Peyer's patch (tissue), 4 donors: ENCODE data around the gene FOXF1. TPM values are rescaled to one million over a fixed set of nuclear protein-coding genes. Genes with fewer than 3 reads are reported as not detected.

Experiments
- DNase-seq, 3 donors: peaks; one replicate each; pipeline ENCODE4 v3.0.0-alpha.2; 2017 to 2019
- H3K27ac ChIP-seq, 4 donors: fragments of 200-600 bp; sonication (generic); one replicate each; pipeline ENCODE4 v1.5.1; 2016 to 2019
- H3K27me3 ChIP-seq, 2 donors: fragments of 200-600 bp; sonication (generic); one replicate each; pipeline ENCODE4 v1.5.1; 2019
- H3K36me3 ChIP-seq, 3 donors: fragments of 200-600 bp; sonication (generic); one replicate each; pipeline ENCODE4 v1.5.1; 2016 to 2019
- H3K4me1 ChIP-seq, 4 donors: fragments of 200-600 bp; sonication (generic); one replicate each; pipeline ENCODE4 v1.5.1; 2016 to 2019
- H3K4me3 ChIP-seq, 4 donors: fragments of 200-600 bp; sonication (generic); 1 replicate in 3 of 4; 2 replicates in 1 of 4; pipeline ENCODE4 v1.5.1; 2016 to 2019; ENCODE audit warnings: mild to moderate bottlenecking in 1 of 4
- H3K9me3 ChIP-seq, 4 donors: fragments of 200-600 bp; sonication (generic); one replicate each; pipeline ENCODE4 v1.5.1; 2016 to 2019; ENCODE audit warnings: mild to moderate bottlenecking in 1 of 4
- POLR2A ChIP-seq, 2 donors: fragments of 450-650 bp; IDR thresholded peaks; one replicate each; pipeline ENCODE4 v1.5.1; 2017; ENCODE audit warnings: antibody characterized with exemption in 2 of 2, mild to moderate bottlenecking in 2 of 2, moderate library complexity in 2 of 2
- total RNA-seq, 4 donors: library from RNA; depleted of rRNA; stranded (reverse); fragments of >200 nt; gene quantifications; one replicate each; pipeline ENCODE4 v1.1.0, GENCODE V29; 2016
- TF ChIP-seq, protein P1 (sequence below), 6 experiments: fragments of 450-650 bp in 4 of 6; fragments of 200-600 bp in 2 of 6; sonication (generic) in 1 of 6; IDR thresholded peaks; one replicate each; pipeline ENCODE4 v1.5.1; 2017 to 2019; ENCODE audit warnings: antibody characterized with exemption in 6 of 6, mild to moderate bottlenecking in 3 of 6, moderate library complexity in 1 of 6

FOXF1 gene
- 10 to 100 TPM in 2 of 4 donors, 1 to 10 TPM in 2; 4.4 to 36.3 (median 9.0) TPM for total RNA-seq

GRCh38 chr16:86510465-86511261 is at the start of gene FOXF1:
Gene FOXF1, plus strand, starts transcription at chr16:86510527. Its CDS starts 43 bp downstream, at chr16:86510570.
- H3K4me1 ChIP-seq, result peaks cover 0 to 19% (median 9%) of the 10 kb centered on the region in 4 donors
- H3K9me3 ChIP-seq, result no peaks in the 10 kb centered on the region
- DNase-seq, result no peak
- TF ChIP-seq, protein P1, sequence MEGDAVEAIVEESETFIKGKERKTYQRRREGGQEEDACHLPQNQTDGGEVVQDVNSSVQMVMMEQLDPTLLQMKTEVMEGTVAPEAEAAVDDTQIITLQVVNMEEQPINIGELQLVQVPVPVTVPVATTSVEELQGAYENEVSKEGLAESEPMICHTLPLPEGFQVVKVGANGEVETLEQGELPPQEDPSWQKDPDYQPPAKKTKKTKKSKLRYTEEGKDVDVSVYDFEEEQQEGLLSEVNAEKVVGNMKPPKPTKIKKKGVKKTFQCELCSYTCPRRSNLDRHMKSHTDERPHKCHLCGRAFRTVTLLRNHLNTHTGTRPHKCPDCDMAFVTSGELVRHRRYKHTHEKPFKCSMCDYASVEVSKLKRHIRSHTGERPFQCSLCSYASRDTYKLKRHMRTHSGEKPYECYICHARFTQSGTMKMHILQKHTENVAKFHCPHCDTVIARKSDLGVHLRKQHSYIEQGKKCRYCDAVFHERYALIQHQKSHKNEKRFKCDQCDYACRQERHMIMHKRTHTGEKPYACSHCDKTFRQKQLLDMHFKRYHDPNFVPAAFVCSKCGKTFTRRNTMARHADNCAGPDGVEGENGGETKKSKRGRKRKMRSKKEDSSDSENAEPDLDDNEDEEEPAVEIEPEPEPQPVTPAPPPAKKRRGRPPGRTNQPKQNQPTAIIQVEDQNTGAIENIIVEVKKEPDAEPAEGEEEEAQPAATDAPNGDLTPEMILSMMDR (IDR thresholded peaks at IDR 0.05), result no peak
- TF ChIP-seq POLR2A (IDR thresholded peaks at IDR 0.05), result peak in 1 of 2 donors; percentile 37
- H3K27ac ChIP-seq, result peak within 1 kb of the TSS; percentile 70 to 99 (median 86)
- peaks cover 0 to 4% (median 0%) of the 10 kb centered on the region in 3 donors for H3K36me3 ChIP-seq
- peak within 1 kb of the TSS; percentile 42 to 63 (median 60) for H3K4me3 ChIP-seq
- peaks cover 0 to 5% of the 10 kb centered on the region in 2 donors for H3K27me3 ChIP-seq

- Histone ChIP-seq H3K27me3 (no peaks in the 10 kb centered on the region), H3K9me3 (peaks cover 0 to 6% (median 0%) of the 10 kb centered on the region in 4 donors), H3K36me3 (no peaks in the 10 kb centered on the region), H3K4me3 (no peak overlapping the region), H3K4me1 (no peaks in the 10 kb centered on the region), H3K27ac (peak overlapping the region in 2 of 4 donors; percentile 13 to 74)
- no peak for TF ChIP-seq POLR2A (IDR thresholded peaks at IDR 0.05)
- TF ChIP-seq, protein P1 (IDR thresholded peaks at IDR 0.05), result no peak
- DNase-seq, result no peak
Measured at GRCh38 chr16:86461037-86461436, 49.3 kb upstream of the FOXF1 start.

- TF ChIP-seq, protein P1 (IDR thresholded peaks at IDR 0.05), result no peak
- no peak for TF ChIP-seq POLR2A (IDR thresholded peaks at IDR 0.05)
- Histone ChIP-seq H3K27ac (peak overlapping the region; percentile 2 to 74 (median 35)), H3K36me3 (no peaks in the 10 kb centered on the region), H3K4me1 (no peaks in the 10 kb centered on the region), H3K4me3 (no peak overlapping the region), H3K27me3 (no peaks in the 10 kb centered on the region), H3K9me3 (peaks cover 0 to 6% (median 0%) of the 10 kb centered on the region in 4 donors)
- DNase-seq, result peak in 1 of 3 donors; percentile 52
Measured at GRCh38 chr16:86462334-86463084, 47.8 kb upstream of the FOXF1 start.

DNA sequence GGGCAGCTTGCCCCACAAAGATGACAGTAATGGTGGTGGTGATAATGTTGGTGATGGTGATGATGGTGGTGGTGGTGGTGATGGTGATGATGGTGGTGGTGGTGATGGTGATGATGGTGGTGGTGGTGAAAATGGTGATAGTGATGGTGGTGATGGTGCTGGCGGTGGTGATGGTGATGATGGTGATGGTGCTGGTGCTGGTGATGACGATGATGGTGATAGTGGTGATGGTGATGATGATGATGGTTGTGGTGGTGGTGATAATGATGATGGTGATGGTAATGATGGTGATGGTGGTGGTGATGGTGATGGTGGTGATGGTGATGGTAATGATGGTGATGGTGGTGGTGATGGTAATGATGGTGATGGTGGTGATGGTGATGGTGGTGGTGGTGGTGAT is 46.3 kb upstream of the FOXF1 start:
- Histone ChIP-seq H3K4me3 (no peak overlapping the region), H3K27ac (peak overlapping the region in 1 of 4 donors; percentile 18), H3K9me3 (peaks cover 0 to 6% (median 0%) of the 10 kb centered on the region in 4 donors), H3K36me3 (no peaks in the 10 kb centered on the region), H3K4me1 (no peaks in the 10 kb centered on the region), H3K27me3 (no peaks in the 10 kb centered on the region)
- TF ChIP-seq POLR2A (IDR thresholded peaks at IDR 0.05), result no peak
- TF ChIP-seq, protein P1 (IDR thresholded peaks at IDR 0.05), result no peak
- DNase-seq, result no peak

- H3K36me3 ChIP-seq, result no peaks in the 10 kb centered on the region
- no peak for DNase-seq
- no peaks in the 10 kb centered on the region for H3K4me1 ChIP-seq
- no peak overlapping the region for H3K4me3 ChIP-seq
- H3K9me3 ChIP-seq, result peaks cover 0 to 6% (median 0%) of the 10 kb centered on the region in 4 donors
- no peak overlapping the region for H3K27ac ChIP-seq
- TF ChIP-seq POLR2A (IDR thresholded peaks at IDR 0.05), result no peak
- TF ChIP-seq, protein P1 (IDR thresholded peaks at IDR 0.05), result no peak
- no peaks in the 10 kb centered on the region for H3K27me3 ChIP-seq
Measured at GRCh38 chr16:86465434-86465833, 44.9 kb upstream of the FOXF1 start.
